HG03520 (cell line): ENCODE measurements around the gene MAP7D1.

Source experiments
- ATAC-seq: cut with Tn5 transposase; IDR thresholded peaks from one replicate; pipeline ENCODE4 v1.9.1; 2021; ENCODE audit warnings: mild to moderate bottlenecking, moderate library complexity; ENCODE audit not compliant: unreplicated experiment

The MAP7D1 gene

GRCh38 chr1:36155408-36156328 is at the start of gene MAP7D1:
Gene MAP7D1, plus strand, starts transcription at chr1:36156160. Its CDS starts 258 bp downstream, at chr1:36156418.
- ATAC-seq, result peak; percentile 47

- ATAC-seq, result no peak
Measured at GRCh38 chr1:36106269-36106668, 49.7 kb upstream of the MAP7D1 start.

- no peak for ATAC-seq
Measured at GRCh38 chr1:36107394-36107793, 48.6 kb upstream of the MAP7D1 start.

GRCh38 chr1:36108314-36108713 is 47.6 kb upstream of the MAP7D1 start:
- no peak for ATAC-seq

GRCh38 chr1:36109041-36109679 is 46.8 kb upstream of the MAP7D1 start:
- no peak for ATAC-seq

GRCh38 chr1:36111151-36111550 is 44.8 kb upstream of the MAP7D1 start:
- ATAC-seq, result no peak

- no peak for ATAC-seq
Measured at GRCh38 chr1:36112823-36113222, 43.1 kb upstream of the MAP7D1 start.

GRCh38 chr1:36114371-36114770 is 41.6 kb upstream of the MAP7D1 start:
- no peak for ATAC-seq

GRCh38 chr1:36115200-36115669 is 40.7 kb upstream of the MAP7D1 start:
- no peak for ATAC-seq

GRCh38 chr1:36115931-36116330 is 40.0 kb upstream of the MAP7D1 start:
- no peak for ATAC-seq

GRCh38 chr1:36116901-36117300 is 39.1 kb upstream of the MAP7D1 start:
- no peak for ATAC-seq

GRCh38 chr1:36118447-36119204 is 37.3 kb upstream of the MAP7D1 start:
- no peak for ATAC-seq

GRCh38 chr1:36119456-36119855 is 36.5 kb upstream of the MAP7D1 start:
- ATAC-seq, result no peak

GRCh38 chr1:36122062-36123030 is 33.6 kb upstream of the MAP7D1 start:
- no peak for ATAC-seq

- no peak for ATAC-seq
Measured at GRCh38 chr1:36123356-36123755, 32.6 kb upstream of the MAP7D1 start.

GRCh38 chr1:36124404-36125128 is 31.4 kb upstream of the MAP7D1 start:
- no peak for ATAC-seq

GRCh38 chr1:36125129-36125991 is 30.6 kb upstream of the MAP7D1 start, which contains the start of gene COL8A2:
Gene COL8A2, minus strand, starts transcription at chr1:36125222. Its CDS starts 24,980 bp downstream, at chr1:36100242.
- no peak for ATAC-seq

- ATAC-seq, result no peak
Measured at GRCh38 chr1:36126005-36126716, 29.8 kb upstream of the MAP7D1 start.
